IPS-NIHi7 (cell line): Measurements from ENCODE around the gene ZC3H7A.
"Not testable (repeated sequence)": the region's sequence is repeated elsewhere in the genome, so short reads cannot be mapped to it uniquely, and the experiment has no call there.

ENCODE experiments used
- DNase-seq: peaks from one replicate; pipeline ENCODE4 v3.0.0; 2012; ENCODE audit warnings: mixed read lengths; ENCODE audit errors: extremely low spot score

Gene ZC3H7A

GRCh38 chr16:11797166-11797956, at the start of gene ZC3H7A:
Gene ZC3H7A (minus strand): TSS chr16:11797258. CDS start chr16:11782354, 14,904 bp downstream.
- peak; percentile 99 for DNase-seq

- no peak for DNase-seq
Observed at GRCh38 chr16:11844499-11844898, 47.4 kb upstream of the ZC3H7A start.

GRCh38 chr16:11843861-11844260, 46.8 kb upstream of the ZC3H7A start:
- no peak for DNase-seq

- no peak for DNase-seq
Observed at GRCh38 chr16:11843206-11843605, 46.1 kb upstream of the ZC3H7A start.

- DNase-seq: no peak
Observed at GRCh38 chr16:11841026-11841425, 44.0 kb upstream of the ZC3H7A start.

GRCh38 chr16:11836650-11837244, 39.7 kb upstream of the ZC3H7A start:
- DNase-seq: peak; percentile 38

GRCh38 chr16:11835891-11836649, 39.0 kb upstream of the ZC3H7A start:
- DNase-seq: no peak

GRCh38 chr16:11835309-11835708, 38.3 kb upstream of the ZC3H7A start:
- no peak for DNase-seq

- no peak for DNase-seq
Observed at GRCh38 chr16:11833951-11834695, 37.1 kb upstream of the ZC3H7A start.

- no peak for DNase-seq
Observed at GRCh38 chr16:11828696-11829095, 31.6 kb upstream of the ZC3H7A start.

GRCh38 chr16:11825520-11826165, 28.6 kb upstream of the ZC3H7A start:
- DNase-seq: not testable (repeated sequence)

- no peak for DNase-seq
Observed at GRCh38 chr16:11824362-11824761, 27.3 kb upstream of the ZC3H7A start.

- DNase-seq: not testable (repeated sequence)
Observed at GRCh38 chr16:11823645-11824044, 26.6 kb upstream of the ZC3H7A start.

GRCh38 chr16:11819798-11820197, 22.7 kb upstream of the ZC3H7A start:
- DNase-seq: no peak

- not testable (repeated sequence) for DNase-seq
Observed at GRCh38 chr16:11818970-11819369, 21.9 kb upstream of the ZC3H7A start.

GRCh38 chr16:11816123-11816522, 19.1 kb upstream of the ZC3H7A start:
- no peak for DNase-seq

- not testable (repeated sequence) for DNase-seq
Observed at GRCh38 chr16:11814800-11815199, 17.7 kb upstream of the ZC3H7A start.

GRCh38 chr16:11806721-11807120, 9.7 kb upstream of the ZC3H7A start:
- DNase-seq: no peak

- no peak for DNase-seq
Observed at GRCh38 chr16:11805556-11805955, 8.5 kb upstream of the ZC3H7A start.

- DNase-seq: no peak
Observed at GRCh38 chr16:11801481-11802021, 4.5 kb upstream of the ZC3H7A start.

GRCh38 chr16:11800382-11800718, 3.3 kb upstream of the ZC3H7A start:
- no peak for DNase-seq
